RWPE1 (cell line): ENCODE data around the gene CCDC148.

Experiments used
- CTCF ChIA-PET: fragments of 350-600 bp; sonication (Branson Sonifier 250); formaldehyde crosslinking; extraction: SDS; loops from one replicate; lab custom pipeline; 2021; lab: Yijun Ruan, JAX
- POLR2A ChIA-PET: fragments of 400-600 bp; formaldehyde crosslinking; extraction: SDS; loops from one replicate; lab custom pipeline; 2020; ENCODE audit warnings: antibody characterized with exemption; ENCODE audit not compliant: low non-redundant PET; lab: Yijun Ruan, JAX
- DNase-seq: peaks from one replicate; pipeline ENCODE4 v3.0.0; 2012; ENCODE audit warnings: low spot score
- H3K27ac ChIP-seq: fragments of 450-650 bp; 2 replicates; pipeline ENCODE4 v1.5.1; 2017
- TF ChIP-seq, protein P1 (sequence below): fragments of 450-650 bp; conservative IDR thresholded peaks from 2 replicates; pipeline ENCODE4 v1.5.1; 2017; ENCODE audit warnings: low read depth, mild to moderate bottlenecking

Gene CCDC148

DNA sequence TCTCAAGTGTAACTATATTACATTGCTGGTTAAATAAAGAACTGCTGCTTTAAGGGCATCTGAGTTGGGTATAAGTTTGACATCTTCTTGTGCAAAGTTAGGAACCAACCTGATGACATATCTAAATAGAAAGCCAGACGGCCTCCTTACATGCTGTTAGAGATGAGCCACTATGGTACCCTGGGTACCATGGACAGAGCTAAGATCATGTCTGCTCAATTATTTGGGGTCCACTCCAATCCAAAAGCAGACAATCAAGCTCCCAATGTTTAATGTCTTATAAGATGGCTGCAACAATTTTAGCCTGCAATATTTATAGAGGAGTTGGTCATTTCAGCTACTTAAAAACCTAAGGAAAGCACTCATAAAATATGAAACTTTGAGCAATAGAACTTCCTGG lies 268.6 kb downstream of the CCDC148 start:
- ChIA-PET CTCF (no interaction called here), POLR2A (no interaction called here)
- DNase-seq = no peak
- H3K27ac ChIP-seq = no peak overlapping the region
- TF ChIP-seq, protein P1, sequence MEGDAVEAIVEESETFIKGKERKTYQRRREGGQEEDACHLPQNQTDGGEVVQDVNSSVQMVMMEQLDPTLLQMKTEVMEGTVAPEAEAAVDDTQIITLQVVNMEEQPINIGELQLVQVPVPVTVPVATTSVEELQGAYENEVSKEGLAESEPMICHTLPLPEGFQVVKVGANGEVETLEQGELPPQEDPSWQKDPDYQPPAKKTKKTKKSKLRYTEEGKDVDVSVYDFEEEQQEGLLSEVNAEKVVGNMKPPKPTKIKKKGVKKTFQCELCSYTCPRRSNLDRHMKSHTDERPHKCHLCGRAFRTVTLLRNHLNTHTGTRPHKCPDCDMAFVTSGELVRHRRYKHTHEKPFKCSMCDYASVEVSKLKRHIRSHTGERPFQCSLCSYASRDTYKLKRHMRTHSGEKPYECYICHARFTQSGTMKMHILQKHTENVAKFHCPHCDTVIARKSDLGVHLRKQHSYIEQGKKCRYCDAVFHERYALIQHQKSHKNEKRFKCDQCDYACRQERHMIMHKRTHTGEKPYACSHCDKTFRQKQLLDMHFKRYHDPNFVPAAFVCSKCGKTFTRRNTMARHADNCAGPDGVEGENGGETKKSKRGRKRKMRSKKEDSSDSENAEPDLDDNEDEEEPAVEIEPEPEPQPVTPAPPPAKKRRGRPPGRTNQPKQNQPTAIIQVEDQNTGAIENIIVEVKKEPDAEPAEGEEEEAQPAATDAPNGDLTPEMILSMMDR = no peak

DNA sequence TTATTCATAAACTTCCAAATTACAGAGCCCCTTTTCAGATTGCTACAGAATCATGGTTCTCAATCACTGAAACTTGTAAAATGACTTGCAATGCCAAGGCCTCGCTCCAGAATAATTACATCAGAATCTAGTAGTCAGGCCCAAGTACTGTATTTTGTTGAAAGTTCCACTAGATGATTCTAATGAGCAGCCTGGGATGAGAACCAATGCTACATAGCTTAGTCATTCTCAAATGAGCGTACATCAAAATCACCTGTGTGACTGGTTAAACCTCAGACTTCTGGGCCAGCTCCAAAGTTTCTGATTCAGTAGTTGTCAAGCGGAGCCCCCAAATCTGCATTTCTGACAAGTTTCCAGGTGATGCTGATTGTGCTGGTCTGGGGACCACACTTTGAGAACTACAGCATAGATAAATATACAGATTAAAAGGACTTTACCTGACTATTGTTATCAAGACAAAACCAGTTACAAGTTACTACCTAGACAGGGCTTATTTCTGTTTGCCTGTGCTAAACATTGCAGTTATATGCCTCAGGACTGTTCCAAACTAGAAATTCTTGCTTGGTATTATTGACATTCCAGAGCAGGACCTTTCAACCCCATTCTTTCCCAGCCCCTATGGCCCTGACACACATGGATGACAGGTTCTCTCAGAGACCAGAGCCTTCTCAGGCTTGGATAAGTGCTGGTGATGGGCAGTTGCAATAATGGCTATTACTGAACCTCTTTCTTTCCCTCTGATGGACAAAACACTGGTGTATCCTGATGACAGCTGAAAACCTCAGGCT lies 271.8 kb downstream of the CCDC148 start:
- no peak overlapping the region for H3K27ac ChIP-seq
- ChIA-PET CTCF (no interaction called here), POLR2A (no interaction called here)
- TF ChIP-seq, protein P1 = no peak
- DNase-seq = no peak

GRCh38 chr2:158184001-158184400 lies 272.6 kb downstream of the CCDC148 start:
- CTCF ChIA-PET = no interaction called here
- DNase-seq = no peak
- POLR2A ChIA-PET = no interaction called here
- no peak overlapping the region for H3K27ac ChIP-seq
- TF ChIP-seq, protein P1 = no peak

DNA sequence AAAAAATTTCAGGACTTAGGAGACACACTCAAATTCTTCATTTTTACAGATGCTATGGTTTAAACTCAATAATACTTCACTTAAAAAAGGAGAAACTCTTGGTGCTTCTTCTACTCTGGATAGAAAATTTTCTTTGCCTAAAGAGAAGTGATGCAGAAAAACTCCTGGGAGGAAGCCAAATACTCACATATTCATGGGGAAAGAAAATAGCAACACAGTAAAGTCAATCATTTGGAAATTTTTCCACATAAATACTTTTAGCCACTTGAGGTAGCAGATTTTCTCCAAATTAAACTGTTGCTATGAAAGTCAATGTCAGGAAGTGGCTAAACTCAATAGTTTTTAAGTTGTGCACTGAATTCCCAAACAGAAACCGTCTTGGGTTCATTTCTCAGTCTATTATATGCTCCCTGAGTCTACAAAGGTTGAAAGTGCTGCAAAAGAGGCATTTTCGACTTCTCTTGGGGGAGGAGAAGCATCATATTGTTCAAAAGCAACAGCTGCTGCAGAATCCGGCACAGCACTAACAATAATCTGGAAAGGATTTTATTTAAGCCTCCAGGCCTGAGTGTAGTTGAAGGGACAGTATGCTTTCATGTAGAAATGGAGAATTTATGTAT lies 273.8 kb downstream of the CCDC148 start:
- no peak overlapping the region for H3K27ac ChIP-seq
- TF ChIP-seq, protein P1 = no peak
- no peak for DNase-seq
- CTCF ChIA-PET = no interaction called here
- POLR2A ChIA-PET = no interaction called here

- POLR2A ChIA-PET = no interaction called here
- TF ChIP-seq, protein P1 = no peak
- H3K27ac ChIP-seq = no peak overlapping the region
- no peak for DNase-seq
- CTCF ChIA-PET = no interaction called here
These were observed 275.4 kb downstream of the CCDC148 start for GRCh38 chr2:158181171-158181570.

GRCh38 chr2:158179660-158180059 lies 276.9 kb downstream of the CCDC148 start:
- TF ChIP-seq, protein P1 = peak; percentile 28
- POLR2A ChIA-PET = no interaction called here
- CTCF ChIA-PET = interaction anchor here (0.6 to 2.4 kb wide), 7 partner anchors 30 to 566 kb away, joined by 3 to 10 read pairs (median 3); no protein-coding TSS in a partner anchor
- DNase-seq = peak; percentile 13
- H3K27ac ChIP-seq = no peak overlapping the region
